HG03442 (cell line): ENCODE data around the gene TRPM4.
"Not testable (repeated sequence)": the region's sequence is repeated elsewhere in the genome, so short reads cannot be mapped to it uniquely, and the experiment has no call there.

Source experiments
- ATAC-seq: cut with Tn5 transposase; IDR thresholded peaks from one replicate; pipeline ENCODE4 v1.9.1; 2021; ENCODE audit warnings: mild to moderate bottlenecking, moderate library complexity; ENCODE audit not compliant: unreplicated experiment

The TRPM4 gene

DNA sequence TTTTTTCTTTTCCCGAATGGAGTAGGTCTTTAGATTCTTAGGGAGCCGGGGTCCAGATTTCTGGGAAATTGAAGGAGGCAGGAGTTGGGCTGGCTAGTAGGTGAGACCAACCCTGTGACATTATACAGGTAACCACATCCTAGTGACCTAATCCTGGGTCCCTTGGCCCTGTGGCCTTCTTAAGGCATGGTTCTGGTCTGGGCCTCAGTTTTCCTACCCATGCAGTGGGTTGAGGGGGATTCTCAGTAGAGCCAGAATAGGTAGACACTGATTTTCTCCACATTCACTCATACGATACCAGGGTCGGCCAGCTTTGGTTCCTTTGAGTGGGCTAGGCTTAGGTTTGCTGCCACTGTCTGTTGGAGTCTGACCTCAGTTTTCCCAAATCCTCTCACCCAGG, 31.0 kb upstream of the TRPM4 start:
- ATAC-seq, result no peak

DNA sequence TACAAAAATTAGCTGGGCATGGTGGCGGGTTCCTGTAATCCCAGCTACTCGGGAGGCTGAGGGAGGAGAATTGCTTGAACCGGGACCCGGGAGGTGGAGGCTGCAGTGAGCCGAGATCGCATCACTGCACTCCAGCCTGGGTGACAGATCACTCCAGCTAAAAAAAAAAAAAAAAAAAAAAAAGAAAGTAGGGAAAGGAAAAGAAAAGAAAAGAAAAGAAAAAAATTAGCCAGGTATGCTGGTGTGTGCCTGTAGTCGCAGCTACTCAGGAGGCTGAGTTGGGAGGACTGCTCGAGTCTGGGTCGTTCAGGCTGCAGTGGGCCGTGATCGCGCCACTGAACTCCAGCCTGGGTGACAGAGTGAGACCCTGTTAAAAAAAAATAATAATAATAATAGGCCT, 30.4 kb upstream of the TRPM4 start:
- not testable (repeated sequence) for ATAC-seq

DNA sequence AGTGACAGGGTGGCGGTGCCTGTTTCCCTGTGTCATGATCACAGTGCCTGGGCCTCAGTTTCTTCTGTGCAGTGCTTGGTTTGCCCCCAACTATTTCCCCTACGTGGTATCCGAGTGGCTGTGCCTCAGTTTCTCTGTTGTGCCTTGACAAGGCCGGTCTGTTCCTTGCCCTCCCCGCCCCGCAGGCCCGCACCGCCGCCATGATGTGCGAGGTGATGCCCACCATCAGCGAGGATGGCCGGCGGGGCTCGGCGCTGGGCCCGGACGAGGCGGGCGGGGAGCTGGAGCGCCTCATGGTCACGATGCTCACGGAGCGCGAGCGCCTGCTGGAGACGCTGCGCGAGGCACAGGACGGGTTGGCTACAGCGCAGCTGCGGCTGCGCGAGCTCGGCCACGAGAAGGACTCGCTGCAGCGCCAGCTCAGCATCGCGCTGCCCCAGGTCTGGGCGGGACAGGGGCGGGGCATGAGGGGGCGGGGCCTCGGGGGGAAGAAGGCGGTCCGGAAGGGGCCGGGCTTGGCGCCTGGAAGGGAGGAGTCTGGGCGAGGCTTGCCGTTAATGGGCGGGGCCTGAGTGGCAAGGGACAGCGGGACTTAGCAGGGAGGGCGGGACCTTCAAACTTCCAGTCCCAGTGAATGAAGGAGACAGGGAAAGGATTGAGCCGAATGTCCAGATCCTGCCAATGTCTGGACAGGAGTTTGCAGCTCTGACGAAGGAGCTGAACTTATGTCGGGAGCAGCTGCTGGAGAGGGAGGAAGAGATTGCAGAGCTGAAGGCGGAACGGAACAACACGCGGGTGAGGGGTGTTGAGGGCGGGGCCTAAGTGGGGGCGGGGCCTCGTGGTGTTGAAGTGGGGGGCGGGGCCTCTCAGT, 29.7 kb upstream of the TRPM4 start:
- peak; percentile 77 for ATAC-seq

DNA sequence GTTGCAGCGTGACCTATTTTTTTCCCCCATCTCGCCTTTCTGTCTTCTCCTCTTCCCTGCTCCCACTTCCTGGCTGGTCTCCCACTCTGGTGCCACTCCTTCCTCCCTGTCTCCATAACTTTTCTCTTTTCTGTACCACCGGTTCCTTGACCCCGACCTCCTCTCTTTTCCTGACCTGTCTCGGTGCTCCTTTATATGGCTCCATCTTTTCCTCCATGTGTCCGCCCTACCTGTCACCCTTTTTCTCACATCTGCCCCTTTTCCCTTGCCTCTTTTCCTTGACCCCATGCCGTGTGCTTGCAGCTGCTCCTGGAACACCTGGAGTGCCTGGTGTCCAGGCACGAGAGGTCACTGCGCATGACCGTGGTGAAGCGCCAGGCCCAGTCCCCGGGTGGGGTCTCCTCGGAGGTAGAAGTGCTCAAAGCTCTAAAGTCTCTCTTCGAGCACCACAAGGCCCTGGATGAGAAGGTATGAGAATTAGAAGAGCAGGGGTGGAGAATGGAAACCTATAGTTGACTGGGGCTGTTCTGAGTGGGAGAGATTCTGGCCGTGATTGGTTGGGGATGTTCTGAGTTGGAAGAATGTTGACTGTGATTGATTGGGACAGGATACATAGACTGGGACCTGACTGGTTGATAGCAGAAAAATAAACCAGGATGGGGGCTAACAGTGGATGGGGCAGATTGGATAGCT, 28.9 kb upstream of the TRPM4 start:
- no peak for ATAC-seq

DNA sequence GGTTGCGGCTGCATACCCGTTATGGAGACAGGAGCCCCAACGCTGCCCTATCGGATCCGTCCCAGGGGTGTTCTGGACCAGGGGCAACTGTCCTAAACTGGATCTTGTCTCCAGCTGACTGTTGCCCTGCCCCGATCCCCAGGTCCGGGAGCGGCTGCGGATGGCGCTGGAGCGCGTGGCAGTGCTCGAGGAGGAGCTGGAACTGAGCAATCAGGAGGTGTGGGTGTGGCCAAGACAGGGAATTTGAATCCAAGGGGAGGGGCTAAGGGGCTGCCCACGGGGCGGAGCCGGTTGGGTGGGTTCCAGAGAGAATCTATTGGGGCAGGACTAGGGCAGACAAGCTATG, 28.4 kb upstream of the TRPM4 start:
- ATAC-seq, result no peak

DNA sequence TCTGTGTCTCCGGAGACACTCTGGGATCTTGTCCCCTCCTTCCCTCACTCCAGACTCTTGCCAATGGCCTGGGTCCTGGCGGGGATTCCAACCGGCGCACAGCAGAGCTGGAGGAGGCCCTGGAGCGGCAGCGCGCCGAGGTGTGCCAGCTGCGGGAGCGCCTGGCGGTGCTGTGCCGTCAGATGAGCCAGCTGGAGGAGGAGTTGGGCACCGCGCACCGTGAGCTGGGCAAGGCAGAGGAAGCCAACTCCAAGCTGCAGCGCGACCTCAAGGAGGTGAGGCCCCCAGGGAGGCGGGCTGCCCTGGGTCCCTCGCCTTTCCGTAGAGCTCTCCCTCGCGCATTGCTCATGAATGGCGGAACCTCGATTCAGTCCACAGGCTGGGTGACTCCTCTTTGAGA, 27.3 kb upstream of the TRPM4 start:
- no peak for ATAC-seq

DNA sequence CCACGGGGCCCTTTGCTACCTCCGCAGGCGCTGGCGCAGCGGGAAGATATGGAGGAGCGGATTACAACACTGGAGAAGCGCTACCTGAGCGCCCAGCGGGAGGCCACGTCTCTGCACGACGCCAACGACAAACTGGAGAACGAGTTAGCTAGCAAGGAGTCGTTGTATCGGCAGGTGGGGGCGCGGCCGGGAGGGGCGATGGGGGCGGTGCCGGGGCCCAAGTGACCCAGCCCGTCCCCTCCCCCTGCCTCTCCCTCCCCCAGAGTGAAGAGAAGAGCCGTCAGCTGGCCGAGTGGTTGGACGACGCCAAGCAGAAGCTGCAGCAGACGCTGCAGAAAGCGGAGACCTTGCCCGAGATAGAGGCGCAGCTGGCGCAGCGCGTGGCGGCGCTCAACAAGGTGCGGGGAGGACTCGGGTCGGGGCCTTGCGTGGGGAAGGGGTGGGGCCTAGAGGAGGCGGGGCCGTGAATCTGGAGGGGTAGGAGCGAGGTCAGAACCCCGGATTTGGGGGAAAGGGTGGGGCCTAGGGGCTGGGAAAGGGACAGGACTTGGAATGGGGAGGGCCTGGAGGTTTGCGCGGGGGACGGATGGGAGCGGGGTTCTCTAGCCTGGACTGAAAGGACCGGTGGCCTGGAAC, 24.5 kb upstream of the TRPM4 start:
- no peak for ATAC-seq

DNA sequence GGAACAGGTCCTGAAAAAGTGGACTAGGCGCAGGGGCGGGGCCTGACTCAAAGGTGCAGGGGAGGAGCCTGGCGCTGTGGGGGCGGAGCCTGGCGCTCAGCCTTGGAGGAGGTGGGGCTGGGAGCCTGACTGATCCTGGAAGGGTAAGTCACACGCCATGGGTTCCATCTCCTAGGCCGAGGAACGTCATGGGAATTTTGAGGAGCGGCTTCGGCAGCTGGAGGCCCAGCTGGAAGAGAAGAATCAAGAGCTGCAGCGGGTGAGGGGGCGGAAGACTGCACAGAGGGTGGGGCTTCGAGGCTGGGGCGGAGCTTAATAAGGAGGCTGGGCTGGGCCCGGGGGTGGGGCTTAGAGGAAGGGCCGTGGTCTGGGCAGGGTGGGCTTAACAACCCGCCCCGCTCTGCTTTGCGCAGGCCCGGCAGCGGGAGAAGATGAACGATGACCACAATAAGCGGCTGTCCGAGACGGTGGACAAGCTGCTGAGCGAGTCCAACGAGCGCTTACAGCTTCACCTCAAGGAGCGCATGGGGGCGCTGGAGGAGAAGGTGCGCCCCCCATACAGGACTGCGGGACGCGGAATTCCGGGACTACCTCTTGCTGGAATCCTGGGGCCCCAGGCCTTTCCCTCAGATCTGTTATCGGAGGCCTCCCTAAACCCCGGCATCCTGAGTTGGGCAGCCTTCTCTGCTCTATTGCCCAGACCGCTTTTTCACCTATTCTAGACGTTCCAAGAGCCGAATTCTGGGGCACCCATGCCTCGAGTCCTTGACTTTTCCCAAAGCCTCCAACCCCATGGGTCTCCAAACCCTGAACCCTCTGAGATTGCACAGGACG, 23.8 kb upstream of the TRPM4 start:
- no peak for ATAC-seq

DNA sequence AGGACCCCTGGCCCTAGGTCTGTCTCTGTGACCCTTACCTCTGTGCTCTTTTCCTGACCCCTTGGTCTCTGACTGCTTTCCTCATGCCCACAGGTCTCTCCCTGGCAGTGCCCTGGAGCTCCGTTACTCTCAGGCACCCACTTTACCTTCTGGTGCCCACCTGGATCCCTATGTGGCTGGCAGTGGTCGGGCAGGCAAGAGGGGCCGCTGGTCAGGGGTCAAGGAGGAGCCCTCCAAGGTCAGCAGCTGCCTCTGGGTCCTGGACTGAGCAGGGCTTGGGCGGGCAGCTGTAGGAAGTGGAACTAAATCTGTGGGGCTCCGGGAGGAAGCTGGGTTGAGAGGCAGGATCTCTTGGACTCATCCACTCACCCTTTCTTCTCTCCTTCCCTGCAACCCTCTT, 21.9 kb upstream of the TRPM4 start:
- no peak for ATAC-seq

DNA sequence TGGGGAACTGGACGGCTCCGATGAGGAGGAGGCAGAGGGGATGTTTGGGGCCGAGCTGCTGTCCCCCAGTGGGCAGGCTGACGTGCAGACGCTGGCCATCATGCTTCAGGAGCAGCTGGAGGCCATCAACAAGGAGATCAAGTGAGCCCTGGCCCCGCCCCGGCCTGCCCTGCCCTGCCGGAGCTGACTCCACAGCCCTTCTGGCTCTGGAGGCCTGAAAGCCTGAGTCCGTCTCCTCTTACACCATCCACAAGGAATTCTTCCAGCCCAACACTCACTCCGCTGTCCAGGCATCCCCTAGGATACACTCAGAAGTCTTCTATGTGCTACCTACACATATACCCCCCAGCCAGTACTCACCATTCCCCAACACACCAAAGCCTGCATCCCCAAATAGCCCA, 20.8 kb upstream of the TRPM4 start:
- ATAC-seq, result no peak

DNA sequence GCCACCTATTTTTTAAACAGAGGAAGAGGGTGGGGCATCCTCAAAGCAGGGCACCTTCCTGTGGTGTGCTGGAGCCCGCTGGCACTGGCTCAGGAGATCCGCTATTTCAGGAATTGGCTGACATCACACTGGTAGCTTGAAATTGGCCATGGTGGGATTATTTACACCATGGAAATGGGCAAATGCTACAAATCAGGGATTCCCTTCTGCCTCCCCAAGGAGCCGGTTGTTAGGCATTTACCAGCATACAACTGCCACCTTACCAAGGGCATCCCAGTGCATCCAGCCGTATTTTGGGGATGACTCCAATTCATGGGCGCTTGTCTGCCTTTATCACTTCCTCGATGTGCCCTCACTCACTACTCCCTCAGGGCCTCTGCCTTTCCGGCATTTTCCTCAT, 16.6 kb upstream of the TRPM4 start:
- ATAC-seq, result no peak

DNA sequence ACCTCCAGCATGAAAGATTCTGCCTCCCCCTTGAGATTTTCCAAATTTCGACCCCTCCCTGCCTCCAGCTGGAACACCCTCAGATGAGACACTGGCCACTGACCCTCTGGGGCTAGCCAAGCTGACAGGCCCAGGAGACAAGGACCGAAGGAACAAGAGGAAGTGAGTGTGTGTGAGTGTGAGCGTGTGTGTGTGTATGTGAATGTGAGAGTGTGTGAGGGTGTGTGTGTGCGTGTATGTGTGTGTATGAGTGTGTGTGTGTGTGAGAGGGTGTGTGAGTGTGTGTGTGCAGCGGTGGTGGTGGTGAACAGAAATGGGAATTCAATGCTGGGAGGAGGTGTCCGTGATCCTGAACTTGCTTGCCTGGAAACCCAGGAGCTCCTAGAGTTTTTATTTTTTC, 16.2 kb upstream of the TRPM4 start:
- no peak for ATAC-seq

DNA sequence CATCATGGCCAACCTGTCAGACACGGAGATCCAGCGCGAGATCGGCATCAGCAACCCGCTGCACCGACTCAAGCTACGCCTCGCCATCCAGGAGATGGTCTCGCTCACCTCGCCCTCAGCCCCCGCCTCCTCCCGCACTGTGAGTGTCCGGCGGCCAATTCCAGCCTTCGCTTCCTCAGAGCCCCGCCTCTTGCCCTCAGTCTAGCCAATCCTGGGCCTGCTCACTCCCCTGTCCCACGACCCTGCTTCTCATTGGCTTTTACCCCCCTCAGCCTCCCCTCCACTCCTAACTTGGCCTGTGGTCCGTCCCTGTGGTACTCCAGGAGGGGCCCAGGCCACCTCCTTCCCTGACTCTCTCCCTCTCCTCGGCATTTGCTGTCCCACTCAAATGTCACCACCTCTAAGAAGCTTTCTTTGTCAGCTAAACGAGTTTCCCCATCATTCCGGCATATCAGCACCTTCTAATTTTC, 14.7 kb upstream of the TRPM4 start:
- ATAC-seq, result peak; percentile 46

DNA sequence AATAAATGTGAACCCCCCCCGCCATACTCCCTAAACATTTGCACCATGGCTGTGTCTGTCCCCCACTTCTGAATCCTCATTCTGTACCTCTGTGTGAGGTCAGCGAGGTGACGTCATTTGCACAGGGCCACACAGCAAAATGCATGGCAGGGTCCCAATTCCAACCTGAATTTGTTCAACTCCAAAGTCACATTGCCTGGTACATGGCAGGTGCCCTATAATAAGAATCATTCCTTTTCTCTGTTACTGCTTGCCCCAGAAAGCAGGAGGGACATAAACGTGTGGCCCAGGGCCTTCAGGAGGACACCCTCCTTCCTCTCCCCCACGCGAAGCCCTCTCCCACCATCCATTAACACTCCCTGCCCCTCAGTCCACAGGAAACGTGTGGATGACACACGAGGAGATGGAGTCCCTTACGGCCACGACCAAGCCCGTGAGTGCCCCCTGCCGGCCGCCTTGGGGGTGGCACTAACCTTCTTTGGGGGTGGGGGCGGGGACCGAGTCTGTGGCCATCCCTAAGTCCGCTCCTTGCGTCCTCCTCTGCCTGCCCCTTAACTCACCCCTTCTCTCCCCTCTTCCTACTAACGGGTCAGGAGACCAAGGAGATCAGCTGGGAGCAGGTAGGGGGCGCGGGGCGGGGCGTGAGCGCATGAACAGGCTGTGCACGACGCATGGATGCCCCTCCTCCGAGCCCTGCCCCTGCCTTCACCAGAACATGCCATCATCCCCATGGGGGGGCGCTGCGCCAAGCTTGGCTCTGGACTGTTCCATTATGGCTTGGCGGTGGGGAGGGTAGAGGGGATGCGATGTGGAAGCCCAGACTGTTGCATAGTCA, 11.8 kb upstream of the TRPM4 start:
- no peak for ATAC-seq

DNA sequence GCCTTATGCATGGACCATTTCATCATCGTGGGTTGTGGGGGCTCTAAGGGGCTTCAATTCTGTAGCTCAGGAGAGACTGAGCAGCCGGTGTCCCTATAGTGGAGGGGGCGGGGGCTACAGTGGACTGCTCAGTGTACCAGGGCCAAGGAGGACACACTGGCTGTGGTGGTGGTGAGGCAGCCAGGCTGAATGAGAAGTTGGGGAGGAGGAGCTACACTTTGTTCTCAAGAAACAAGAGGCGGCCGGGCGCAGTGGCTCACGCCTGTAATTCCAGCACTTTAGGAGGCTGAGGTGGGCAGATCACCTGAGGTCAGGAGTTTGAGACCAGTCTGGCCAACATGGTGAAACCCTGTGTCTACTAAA, 11.2 kb upstream of the TRPM4 start:
- not testable (repeated sequence) for ATAC-seq

DNA sequence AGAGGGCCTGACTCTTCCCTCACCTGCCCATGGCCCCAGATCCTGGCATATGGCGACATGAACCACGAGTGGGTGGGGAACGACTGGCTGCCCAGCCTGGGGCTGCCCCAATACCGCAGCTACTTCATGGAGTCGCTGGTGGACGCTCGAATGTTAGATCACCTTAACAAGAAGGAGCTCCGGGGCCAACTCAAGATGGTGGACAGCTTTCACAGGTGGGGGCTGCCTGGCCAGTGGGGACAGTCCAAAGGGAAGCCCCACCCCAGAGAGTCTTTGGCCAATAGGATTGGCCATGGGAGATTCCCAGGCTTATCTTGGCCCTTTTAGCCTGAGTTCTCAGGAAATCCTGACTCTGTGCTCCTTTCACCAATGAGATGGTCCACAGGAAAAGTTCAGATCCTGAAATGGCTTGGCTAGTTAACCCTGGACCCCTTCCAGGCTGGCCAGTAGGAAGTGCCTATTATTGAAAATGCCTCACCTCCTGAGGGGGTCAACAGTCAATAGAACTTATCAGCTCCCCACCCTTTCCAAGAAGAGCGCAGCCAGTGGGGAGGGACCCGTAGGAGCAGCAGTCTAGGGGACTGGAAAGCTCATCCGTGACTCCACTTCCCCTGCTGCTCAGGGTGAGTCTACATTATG, 9.4 kb upstream of the TRPM4 start:
- ATAC-seq, result no peak

DNA sequence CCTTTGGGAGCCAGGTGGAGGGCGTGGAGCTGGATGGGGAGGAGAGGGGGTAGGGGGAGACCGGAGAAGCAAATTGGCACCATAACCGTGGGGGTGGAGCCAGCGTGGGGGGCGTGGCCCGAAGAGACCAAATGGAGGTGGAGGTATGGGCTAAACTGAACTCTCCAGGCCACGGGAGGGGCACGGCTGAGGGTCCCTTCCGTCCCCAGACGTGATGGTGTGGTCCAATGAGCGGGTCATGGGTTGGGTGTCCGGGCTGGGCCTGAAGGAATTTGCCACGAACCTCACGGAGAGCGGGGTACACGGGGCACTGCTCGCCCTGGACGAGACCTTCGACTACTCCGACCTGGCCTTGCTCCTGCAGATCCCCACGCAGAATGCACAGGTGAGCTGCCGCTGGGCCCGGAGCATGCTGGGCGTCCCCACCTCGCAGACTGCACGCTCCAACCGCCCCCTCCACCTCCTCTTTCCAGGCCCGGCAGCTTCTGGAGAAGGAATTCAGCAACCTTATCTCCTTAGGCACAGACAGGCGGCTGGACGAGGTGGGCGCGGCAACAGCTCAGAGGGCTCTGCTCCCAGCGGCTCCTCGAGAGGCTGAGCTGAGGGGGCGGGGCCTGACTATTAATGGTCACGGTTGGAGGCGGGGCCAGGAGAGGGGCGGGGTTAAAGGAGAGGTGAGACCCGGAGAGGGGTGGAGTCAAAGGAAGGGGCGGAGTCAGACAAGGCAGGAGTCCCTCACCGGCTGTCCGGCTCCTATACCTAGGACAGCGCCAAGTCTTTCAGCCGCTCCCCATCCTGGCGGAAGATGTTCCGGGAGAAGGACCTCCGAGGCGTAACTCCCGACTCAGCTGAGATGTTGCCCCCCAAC, 8.6 kb upstream of the TRPM4 start:
- ATAC-seq, result no peak

DNA sequence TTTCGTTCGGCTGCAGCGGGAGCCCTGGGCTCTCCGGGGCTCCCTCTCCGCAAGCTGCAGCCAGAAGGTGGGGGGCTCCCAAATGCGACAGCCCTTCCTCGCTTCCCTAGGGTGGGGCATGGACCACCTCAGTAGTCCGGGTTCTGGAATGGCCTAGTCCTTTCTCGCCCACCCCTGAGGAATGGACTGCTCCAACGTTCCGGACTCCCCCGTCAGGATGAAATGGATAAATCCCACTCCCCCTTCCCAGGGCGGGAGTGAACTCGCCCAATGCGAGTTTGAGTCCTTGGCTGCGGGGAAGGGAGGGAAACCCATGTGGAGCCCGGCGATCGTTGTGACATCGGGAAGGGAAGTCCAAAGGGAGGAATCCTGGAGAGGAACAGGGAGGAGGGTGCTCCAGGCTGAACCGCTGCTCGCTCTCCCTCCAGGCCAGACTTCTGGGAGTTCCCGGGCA, 7.9 kb upstream of the TRPM4 start:
- no peak for ATAC-seq
